Smooth muscle cell (in vitro differentiated cells): ENCODE data around the gene BRD1. TPM values are rescaled to one million over a fixed set of nuclear protein-coding genes. Genes with fewer than 3 reads are reported as not detected.

Experiments
- DNase-seq: peaks from one replicate; lab custom pipeline; 2025; ENCODE audit not compliant: unreplicated experiment; lab: John Stamatoyannopoulos, UW
- H2AFZ ChIP-seq: fragments of 200-600 bp; sonication (generic); 2 replicates; pipeline ENCODE4 v1.6.0; 2016; ENCODE audit warnings: antibody characterized with exemption, low read depth, mild to moderate bottlenecking
- H3F3A ChIP-seq: fragments of 200-600 bp; sonication (generic); 2 replicates; pipeline ENCODE4 v1.6.0; 2017; ENCODE audit warnings: antibody characterized with exemption, low read depth
- H3K27ac ChIP-seq: fragments of 200-600 bp; sonication (generic); 2 replicates; pipeline ENCODE4 v1.5.1; 2016; ENCODE audit warnings: low read depth, mild to moderate bottlenecking
- H3K27me3 ChIP-seq: fragments of 200-600 bp; sonication (generic); 2 replicates; pipeline ENCODE4 v1.6.1; 2016; ENCODE audit warnings: low read depth, mild to moderate bottlenecking
- H3K36me3 ChIP-seq: fragments of 200-600 bp; sonication (generic); 2 replicates; pipeline ENCODE4 v1.5.1; 2016; ENCODE audit warnings: low read depth
- H3K4me1 ChIP-seq: fragments of 200-600 bp; sonication (generic); 2 replicates; pipeline ENCODE4 v1.5.1; 2016; ENCODE audit warnings: low read depth
- H3K4me2 ChIP-seq: fragments of 200-600 bp; sonication (generic); 2 replicates; pipeline ENCODE4 v1.6.0; 2016; ENCODE audit warnings: mild to moderate bottlenecking
- H3K4me3 ChIP-seq: fragments of 200-600 bp; sonication (generic); 2 replicates; pipeline ENCODE4 v1.5.1; 2016; ENCODE audit warnings: mild to moderate bottlenecking
- H3K79me2 ChIP-seq: fragments of 200-600 bp; sonication (generic); 2 replicates; pipeline ENCODE4 v1.6.0; 2016; ENCODE audit warnings: low read depth, mild to moderate bottlenecking
- H3K9ac ChIP-seq: fragments of 200-600 bp; sonication (generic); 2 replicates; pipeline ENCODE4 v1.6.0; 2016; ENCODE audit warnings: low read depth
- H3K9me3 ChIP-seq: fragments of 200-600 bp; sonication (generic); replicated peaks from 2 replicates; pipeline ENCODE4 v1.5.1; 2016; ENCODE audit warnings: low read depth
- H4K20me1 ChIP-seq: fragments of 200-600 bp; sonication (generic); 2 replicates; pipeline ENCODE4 v1.6.0; 2016; ENCODE audit warnings: low read depth
- WGBS: methylation state at CpG from one replicate; pipeline ENCODE4 v1.1.7; 2016; ENCODE audit warnings: low lambda C conversion rate; 5-methylcytosine and 5-hydroxymethylcytosine counted together
- polyA plus RNA-seq: library from polyadenylated mRNA; unstranded; fragments of >200 nt; fragmentation: Nextera tagmentation; extraction: Ambion mirVana; gene quantifications from 2 replicates; pipeline ENCODE4 v1.2.1, GENCODE V29; 2016
- total RNA-seq: library from RNA; depleted of rRNA; stranded (reverse); fragments of >200 nt; gene quantifications from 2 replicates; pipeline ENCODE4 v1.2.3, GENCODE V29; 2014
- TF ChIP-seq, protein P1 (sequence below): fragments of 200-600 bp; sonication (generic); IDR thresholded peaks from 2 replicates; pipeline ENCODE4 v1.5.1; 2017; ENCODE audit warnings: borderline replicate concordance, mild to moderate bottlenecking, antibody characterized with exemption; ENCODE audit not compliant: insufficient read depth, poor library complexity, severe bottlenecking

Gene BRD1
- total and polyA plus RNA-seq, 2 experiments from 2014 or later, result 15.0 to 20.5 TPM

DNA sequence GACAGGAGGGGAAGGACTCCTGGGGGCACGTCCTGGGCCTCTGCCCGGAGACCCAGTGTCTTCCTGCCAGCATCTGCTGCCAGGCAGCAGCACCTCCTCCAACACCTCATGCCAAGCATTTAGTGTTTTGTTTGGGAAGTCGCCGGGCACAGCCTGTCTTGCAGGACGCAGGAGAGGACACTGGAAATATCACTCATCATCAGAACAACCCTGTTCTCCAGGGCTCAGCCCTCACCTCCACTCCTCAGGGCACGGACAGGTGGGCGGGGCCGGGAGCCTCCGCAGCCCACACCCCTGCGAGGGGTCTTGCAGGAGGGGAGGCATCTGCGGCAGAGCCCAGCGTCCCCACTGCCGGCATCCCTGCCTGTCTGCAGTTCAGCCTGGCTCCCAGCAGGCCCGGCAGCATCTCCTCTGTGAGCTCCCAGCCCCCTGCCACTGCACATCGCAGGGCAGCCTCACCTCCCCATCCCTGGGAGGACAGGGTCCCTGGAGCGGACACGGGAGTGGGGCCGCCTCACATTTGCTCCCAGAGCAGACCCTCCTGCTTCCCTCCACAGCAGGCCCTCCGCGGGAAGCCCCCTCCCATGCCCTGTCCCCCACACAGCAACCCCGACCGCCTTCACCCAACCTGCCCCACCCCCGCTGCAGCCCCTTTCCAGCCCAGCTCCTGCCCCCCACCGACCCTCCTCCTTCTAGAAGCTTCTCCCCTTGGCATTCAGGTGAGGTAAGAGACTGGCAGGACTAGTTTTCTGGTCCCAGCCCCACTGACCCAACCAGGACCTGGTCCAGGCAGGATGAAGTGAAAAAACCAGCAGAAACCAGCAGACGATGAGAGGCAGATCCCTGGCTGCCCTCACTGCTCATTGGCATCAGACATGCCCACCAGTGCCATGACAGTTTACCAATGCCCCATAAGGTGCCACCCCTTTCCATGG is 72.7 kb downstream of the BRD1 start:
- Histone ChIP-seq H3K27ac (no peak overlapping the region), H3K27me3 (no peaks in the 10 kb centered on the region), H3K9ac (no peak overlapping the region), H4K20me1 (no peaks in the 10 kb centered on the region), H3K4me3 (no peak overlapping the region), H3F3A (no peaks in the 10 kb centered on the region), H3K79me2 (no peaks in the 10 kb centered on the region), H3K9me3 (no peaks in the 10 kb centered on the region), H2AFZ (no peak overlapping the region), H3K36me3 (no peaks in the 10 kb centered on the region), H3K4me1 (no peaks in the 10 kb centered on the region), H3K4me2 (no peak overlapping the region)
- WGBS, result 84% methylated on average over 24 of the region's 25 CpGs
- TF ChIP-seq, protein P1, sequence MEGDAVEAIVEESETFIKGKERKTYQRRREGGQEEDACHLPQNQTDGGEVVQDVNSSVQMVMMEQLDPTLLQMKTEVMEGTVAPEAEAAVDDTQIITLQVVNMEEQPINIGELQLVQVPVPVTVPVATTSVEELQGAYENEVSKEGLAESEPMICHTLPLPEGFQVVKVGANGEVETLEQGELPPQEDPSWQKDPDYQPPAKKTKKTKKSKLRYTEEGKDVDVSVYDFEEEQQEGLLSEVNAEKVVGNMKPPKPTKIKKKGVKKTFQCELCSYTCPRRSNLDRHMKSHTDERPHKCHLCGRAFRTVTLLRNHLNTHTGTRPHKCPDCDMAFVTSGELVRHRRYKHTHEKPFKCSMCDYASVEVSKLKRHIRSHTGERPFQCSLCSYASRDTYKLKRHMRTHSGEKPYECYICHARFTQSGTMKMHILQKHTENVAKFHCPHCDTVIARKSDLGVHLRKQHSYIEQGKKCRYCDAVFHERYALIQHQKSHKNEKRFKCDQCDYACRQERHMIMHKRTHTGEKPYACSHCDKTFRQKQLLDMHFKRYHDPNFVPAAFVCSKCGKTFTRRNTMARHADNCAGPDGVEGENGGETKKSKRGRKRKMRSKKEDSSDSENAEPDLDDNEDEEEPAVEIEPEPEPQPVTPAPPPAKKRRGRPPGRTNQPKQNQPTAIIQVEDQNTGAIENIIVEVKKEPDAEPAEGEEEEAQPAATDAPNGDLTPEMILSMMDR, result no peak
- DNase-seq, result no peak

- Histone ChIP-seq H3K27ac (no peak overlapping the region), H3K36me3 (no peaks in the 10 kb centered on the region), H3K4me2 (no peak overlapping the region), H4K20me1 (no peaks in the 10 kb centered on the region), H2AFZ (no peak overlapping the region), H3K9ac (no peak overlapping the region), H3K9me3 (no peaks in the 10 kb centered on the region), H3F3A (no peaks in the 10 kb centered on the region), H3K27me3 (no peaks in the 10 kb centered on the region), H3K79me2 (no peaks in the 10 kb centered on the region), H3K4me3 (no peak overlapping the region), H3K4me1 (no peaks in the 10 kb centered on the region)
- TF ChIP-seq, protein P1, result no peak
- WGBS, result 92% methylated on average over 20 of the region's 20 CpGs
- no peak for DNase-seq
Observed at GRCh38 chr22:49753961-49754695, 73.5 kb downstream of the BRD1 start.

DNA sequence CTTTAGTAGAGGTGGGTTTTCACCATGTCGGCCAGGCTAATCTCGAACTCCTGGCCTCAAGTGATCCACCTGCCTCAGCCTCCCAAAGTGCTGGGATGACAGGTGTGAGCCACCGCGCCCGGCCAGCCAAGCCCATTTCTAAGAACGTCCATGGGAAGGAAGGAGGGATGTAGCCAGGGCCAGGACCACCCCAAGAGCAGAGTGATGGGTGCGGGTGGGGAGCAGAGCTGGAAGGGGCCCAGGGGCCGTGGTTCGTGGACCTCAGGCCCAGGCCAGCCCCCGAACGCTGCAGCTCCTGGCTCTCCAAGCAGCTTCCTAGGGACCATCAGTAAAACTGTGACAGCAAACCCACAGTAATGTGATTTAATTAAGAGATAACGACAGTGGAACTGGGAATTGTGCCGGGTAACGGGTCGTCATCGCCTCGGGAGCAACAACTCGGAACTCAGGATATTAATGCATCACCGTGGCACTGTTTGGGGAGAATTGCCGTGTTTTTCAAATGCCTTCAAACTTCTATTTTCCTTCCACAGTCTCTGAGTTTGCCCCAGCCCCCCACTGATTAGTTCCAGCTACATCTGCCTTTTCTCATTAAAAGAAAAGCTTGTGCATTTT is 74.3 kb downstream of the BRD1 start:
- Histone ChIP-seq H3K4me1 (no peaks in the 10 kb centered on the region), H3F3A (no peaks in the 10 kb centered on the region), H3K79me2 (no peaks in the 10 kb centered on the region), H3K27me3 (no peaks in the 10 kb centered on the region), H3K4me2 (no peak overlapping the region), H4K20me1 (no peaks in the 10 kb centered on the region), H3K9me3 (no peaks in the 10 kb centered on the region), H3K4me3 (no peak overlapping the region), H3K27ac (no peak overlapping the region), H3K9ac (no peak overlapping the region), H2AFZ (no peak overlapping the region), H3K36me3 (no peaks in the 10 kb centered on the region)
- DNase-seq, result no peak
- WGBS, result 94% methylated on average over 20 of the region's 20 CpGs
- TF ChIP-seq, protein P1, result no peak
